Measurements from ENCODE around the gene HIVEP3. TPM values are rescaled to one million over a fixed set of nuclear protein-coding genes. Genes with fewer than 3 reads are reported as not detected.

HIVEP3 gene
- total RNA-seq, 4 donors from 2014 or later = 3.2 to 11.0 (median 4.2) TPM

GRCh38 chr1:41535276-41535675 lies 383.4 kb downstream of the HIVEP3 start:
- no peak for DNase-seq
- TF ChIP-seq CTCF (IDR thresholded peaks at IDR 0.05) (no peak), POLR2A (IDR thresholded peaks at IDR 0.05) (no peak)
- intact Hi-C loops (cut with DNase I) = no loop called here
- H3K4me3 ChIP-seq = no peak overlapping the region
- no peaks in the 10 kb centered on the region for H3K27me3 ChIP-seq
- 100% methylated on average over 1 to 2 of the region's 6 CpGs for WGBS, 2 donors
- no peak overlapping the region for H3K27ac ChIP-seq
- peaks cover 0 to 18% (median 0%) of the 10 kb centered on the region in 3 donors for H3K4me1 ChIP-seq
- H3K36me3 ChIP-seq = no peaks in the 10 kb centered on the region
- H3K9me3 ChIP-seq = no peaks in the 10 kb centered on the region

GRCh38 chr1:41534181-41535076 lies 384.3 kb downstream of the HIVEP3 start:
- Histone ChIP-seq H3K4me3 (no peak overlapping the region), H3K27ac (no peak overlapping the region), H3K36me3 (no peaks in the 10 kb centered on the region), H3K9me3 (no peaks in the 10 kb centered on the region), H3K27me3 (no peaks in the 10 kb centered on the region), H3K4me1 (peaks cover 0 to 18% (median 0%) of the 10 kb centered on the region in 3 donors)
- no peak for DNase-seq
- TF ChIP-seq POLR2A (IDR thresholded peaks at IDR 0.05) = no peak
- TF ChIP-seq CTCF (IDR thresholded peaks at IDR 0.05) = no peak
- WGBS, 2 donors = 92 to 95% methylated on average over 13 to 14 of the region's 17 CpGs
- intact Hi-C loops (cut with DNase I) = no loop called here

GRCh38 chr1:41533731-41534080 lies 385.0 kb downstream of the HIVEP3 start:
- no peaks in the 10 kb centered on the region for H3K9me3 ChIP-seq
- no peaks in the 10 kb centered on the region for H3K36me3 ChIP-seq
- TF ChIP-seq POLR2A (IDR thresholded peaks at IDR 0.05) (no peak), CTCF (IDR thresholded peaks at IDR 0.05) (no peak)
- intact Hi-C loops (cut with DNase I) = no loop called here
- H3K4me1 ChIP-seq = peaks cover 0 to 18% (median 0%) of the 10 kb centered on the region in 3 donors
- DNase-seq = no peak
- 86 to 94% methylated on average over 5 of the region's 5 CpGs for WGBS, 2 donors
- no peak overlapping the region for H3K27ac ChIP-seq
- no peaks in the 10 kb centered on the region for H3K27me3 ChIP-seq
- no peak overlapping the region for H3K4me3 ChIP-seq

- H3K9me3 ChIP-seq = no peaks in the 10 kb centered on the region
- WGBS, 2 donors = 91 to 93% methylated on average over 8 to 12 of the region's 12 CpGs
- no peak overlapping the region for H3K27ac ChIP-seq
- intact Hi-C loops (cut with DNase I) = no loop called here
- H3K36me3 ChIP-seq = no peaks in the 10 kb centered on the region
- H3K4me3 ChIP-seq = no peak overlapping the region
- H3K27me3 ChIP-seq = no peaks in the 10 kb centered on the region
- TF ChIP-seq POLR2A (IDR thresholded peaks at IDR 0.05) (no peak), CTCF (IDR thresholded peaks at IDR 0.05) (no peak)
- peaks cover 0 to 16% (median 0%) of the 10 kb centered on the region in 3 donors for H3K4me1 ChIP-seq
- no peak for DNase-seq
These were observed 385.5 kb downstream of the HIVEP3 start for GRCh38 chr1:41533016-41533730.

Measured in esophagus squamous epithelium (tissue), 5 donors.